WERI-Rb-1 (cell line): Measurements from ENCODE around the gene U2AF2.

Source experiments
- DNase-seq: peaks from one replicate; pipeline ENCODE4 v3.0.0-alpha.2; 2020
- H3K27ac ChIP-seq: fragments of 250-450 bp; sonication (Bioruptor Pico); 2 replicates; pipeline ENCODE4 v1.5.1; 2020; ENCODE audit warnings: mild to moderate bottlenecking, moderate library complexity
- H3K27me3 ChIP-seq: fragments of 250-450 bp; sonication (Bioruptor Pico); 2 replicates; pipeline ENCODE4 v1.5.1; 2021; ENCODE audit warnings: mild to moderate bottlenecking, low read depth, moderate library complexity; ENCODE audit not compliant: insufficient read depth, severe bottlenecking
- H3K36me3 ChIP-seq: fragments of 250-450 bp; sonication (Bioruptor Pico); 2 replicates; pipeline ENCODE4 v1.5.1; 2020; ENCODE audit warnings: mild to moderate bottlenecking, moderate library complexity
- H3K4me3 ChIP-seq: 2 replicates; pipeline ENCODE4 v1.5.1; 2011; ENCODE audit warnings: low read depth, mild to moderate bottlenecking, control low read depth, low read length
- H3K9me3 ChIP-seq: fragments of 250-450 bp; sonication (Bioruptor Pico); 2 replicates; pipeline ENCODE4 v1.5.1; 2021; ENCODE audit warnings: mild to moderate bottlenecking, moderate library complexity; ENCODE audit not compliant: severe bottlenecking
- TF ChIP-seq, protein P1 (sequence below): IDR thresholded peaks from 2 replicates; pipeline ENCODE4 v1.5.1; 2011; ENCODE audit warnings: low read depth, mild to moderate bottlenecking, control low read depth, inconsistent platforms, low read length

Gene U2AF2

DNA sequence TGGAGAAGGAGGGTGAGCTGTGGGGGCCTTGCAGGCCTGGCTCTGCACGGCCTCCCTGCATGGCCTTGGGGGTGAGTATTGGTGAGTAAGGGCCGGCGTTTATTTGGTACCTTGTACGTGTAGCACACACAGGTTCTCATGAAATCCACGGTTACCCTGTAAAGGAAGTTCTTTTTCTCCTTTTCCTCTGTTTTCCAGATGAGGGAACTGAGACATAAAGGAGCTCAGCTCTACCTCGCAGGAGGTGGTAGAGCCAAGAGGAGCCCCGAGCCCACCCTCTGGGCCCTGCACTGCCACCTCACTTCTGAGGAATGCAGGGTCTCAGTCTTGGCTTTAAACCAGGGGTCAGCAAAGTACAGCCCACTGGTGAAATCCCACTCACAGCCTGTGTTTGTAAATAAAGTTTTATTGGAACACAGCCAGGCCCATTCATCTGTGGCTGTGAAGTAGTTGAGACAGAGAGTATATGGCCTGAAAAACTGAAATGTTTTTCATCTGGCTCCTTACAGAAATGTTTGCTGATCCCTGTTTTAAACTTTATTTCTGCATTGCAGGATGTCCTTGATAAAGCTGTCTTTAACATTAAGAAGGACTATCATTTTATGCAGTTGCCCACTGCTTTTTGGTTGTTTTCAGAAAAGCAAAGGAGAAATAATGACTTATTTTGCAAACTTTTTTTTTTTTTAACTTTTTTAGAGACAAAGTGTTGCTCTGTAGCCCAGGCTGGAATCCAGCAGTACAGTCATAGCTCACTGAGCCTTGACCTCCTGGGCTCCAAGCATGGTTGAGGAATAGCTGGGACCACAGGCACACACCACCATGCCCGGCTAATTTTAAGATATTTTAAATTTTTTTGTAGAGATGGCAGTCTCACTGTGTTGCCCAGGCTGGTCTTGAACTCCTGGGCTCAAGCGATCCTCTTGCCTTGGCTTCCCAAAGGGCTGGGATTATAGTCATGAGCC is 26.6 kb downstream of the U2AF2 start:
- Histone ChIP-seq H3K27ac (no peak overlapping the region), H3K9me3 (no peaks in the 10 kb centered on the region), H3K36me3 (peaks cover 90% of the 10 kb centered on the region), H3K4me3 (no peak overlapping the region), H3K27me3 (no peaks in the 10 kb centered on the region)
- no peak for DNase-seq
- TF ChIP-seq, protein P1, sequence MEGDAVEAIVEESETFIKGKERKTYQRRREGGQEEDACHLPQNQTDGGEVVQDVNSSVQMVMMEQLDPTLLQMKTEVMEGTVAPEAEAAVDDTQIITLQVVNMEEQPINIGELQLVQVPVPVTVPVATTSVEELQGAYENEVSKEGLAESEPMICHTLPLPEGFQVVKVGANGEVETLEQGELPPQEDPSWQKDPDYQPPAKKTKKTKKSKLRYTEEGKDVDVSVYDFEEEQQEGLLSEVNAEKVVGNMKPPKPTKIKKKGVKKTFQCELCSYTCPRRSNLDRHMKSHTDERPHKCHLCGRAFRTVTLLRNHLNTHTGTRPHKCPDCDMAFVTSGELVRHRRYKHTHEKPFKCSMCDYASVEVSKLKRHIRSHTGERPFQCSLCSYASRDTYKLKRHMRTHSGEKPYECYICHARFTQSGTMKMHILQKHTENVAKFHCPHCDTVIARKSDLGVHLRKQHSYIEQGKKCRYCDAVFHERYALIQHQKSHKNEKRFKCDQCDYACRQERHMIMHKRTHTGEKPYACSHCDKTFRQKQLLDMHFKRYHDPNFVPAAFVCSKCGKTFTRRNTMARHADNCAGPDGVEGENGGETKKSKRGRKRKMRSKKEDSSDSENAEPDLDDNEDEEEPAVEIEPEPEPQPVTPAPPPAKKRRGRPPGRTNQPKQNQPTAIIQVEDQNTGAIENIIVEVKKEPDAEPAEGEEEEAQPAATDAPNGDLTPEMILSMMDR: no peak

DNA sequence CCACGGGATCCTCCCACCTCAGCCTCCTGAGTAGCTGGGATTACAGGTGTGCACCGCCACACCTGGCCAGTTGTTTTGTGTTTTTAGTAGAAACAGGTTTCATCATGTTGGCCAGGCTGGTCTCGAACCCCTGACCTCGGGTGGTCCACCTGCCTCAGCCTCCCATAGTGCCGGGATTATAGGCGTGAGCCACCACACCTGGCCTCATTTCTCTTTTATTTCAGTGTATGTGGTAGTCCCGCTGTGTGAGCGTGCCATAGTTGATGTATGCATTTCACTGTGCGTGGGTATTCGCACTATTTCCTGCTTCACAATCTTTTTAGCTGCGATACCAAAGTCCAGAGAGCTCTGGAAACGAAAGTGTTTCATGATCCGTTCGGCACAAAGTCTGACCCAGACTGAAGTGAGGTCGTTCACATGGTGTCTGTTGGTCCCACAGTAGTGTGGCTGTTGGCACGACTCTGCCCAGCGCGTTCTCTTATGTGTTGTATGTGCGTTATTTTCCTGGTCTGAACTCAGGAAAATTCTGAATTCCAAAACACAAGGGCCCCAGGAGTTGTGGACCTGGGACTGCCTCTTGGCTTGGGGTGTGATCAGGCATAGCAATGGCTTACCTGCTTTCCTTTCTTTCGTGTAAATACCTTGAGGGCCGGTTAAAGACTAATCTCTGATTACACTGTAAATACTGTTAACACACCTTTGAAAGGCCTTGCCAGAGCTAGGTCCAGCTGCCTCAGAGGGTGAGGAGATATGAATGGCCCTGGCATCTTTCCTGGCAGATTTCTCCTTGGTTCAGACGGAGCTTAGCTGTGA is 28.8 kb downstream of the U2AF2 start:
- H3K36me3 ChIP-seq: peaks cover 75% of the 10 kb centered on the region
- TF ChIP-seq, protein P1: no peak
- H3K4me3 ChIP-seq: no peak overlapping the region
- H3K9me3 ChIP-seq: no peaks in the 10 kb centered on the region
- H3K27me3 ChIP-seq: no peaks in the 10 kb centered on the region
- no peak for DNase-seq
- no peak overlapping the region for H3K27ac ChIP-seq

DNA sequence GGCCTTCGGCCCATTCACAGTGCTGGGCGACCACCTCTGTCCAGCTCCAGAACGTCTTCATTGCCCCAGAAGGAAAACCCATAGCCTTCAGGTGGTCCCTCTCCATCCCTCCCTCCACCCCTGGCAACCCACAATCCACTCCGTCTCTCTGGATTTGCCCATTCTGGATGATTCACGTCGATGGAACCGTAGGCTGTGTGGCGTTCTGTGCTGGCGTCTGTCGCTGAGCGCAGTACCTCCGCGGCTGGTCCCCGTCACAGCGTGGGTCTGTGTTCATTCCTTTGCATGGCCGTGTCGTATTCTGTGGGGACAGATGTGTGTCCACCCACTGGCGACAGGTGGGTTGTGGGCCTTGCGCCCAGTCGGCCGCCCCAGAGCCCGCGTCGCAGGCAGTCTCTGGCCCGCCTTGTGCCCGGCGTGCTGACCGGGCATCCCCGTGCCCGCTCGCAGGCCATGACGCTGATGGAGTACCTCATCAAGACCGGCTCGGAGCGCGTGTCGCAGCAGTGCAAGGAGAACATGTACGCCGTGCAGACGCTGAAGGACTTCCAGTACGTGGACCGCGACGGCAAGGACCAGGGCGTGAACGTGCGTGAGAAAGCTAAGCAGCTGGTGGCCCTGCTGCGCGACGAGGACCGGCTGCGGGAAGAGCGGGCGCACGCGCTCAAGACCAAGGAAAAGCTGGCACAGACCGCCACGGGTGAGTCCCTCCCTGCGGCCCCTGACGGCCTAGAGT is 30.3 kb downstream of the U2AF2 start:
- Histone ChIP-seq H3K27me3 (no peaks in the 10 kb centered on the region), H3K27ac (no peak overlapping the region), H3K36me3 (peaks cover 74% of the 10 kb centered on the region), H3K9me3 (no peaks in the 10 kb centered on the region), H3K4me3 (no peak overlapping the region)
- DNase-seq: no peak
- TF ChIP-seq, protein P1: no peak

DNA sequence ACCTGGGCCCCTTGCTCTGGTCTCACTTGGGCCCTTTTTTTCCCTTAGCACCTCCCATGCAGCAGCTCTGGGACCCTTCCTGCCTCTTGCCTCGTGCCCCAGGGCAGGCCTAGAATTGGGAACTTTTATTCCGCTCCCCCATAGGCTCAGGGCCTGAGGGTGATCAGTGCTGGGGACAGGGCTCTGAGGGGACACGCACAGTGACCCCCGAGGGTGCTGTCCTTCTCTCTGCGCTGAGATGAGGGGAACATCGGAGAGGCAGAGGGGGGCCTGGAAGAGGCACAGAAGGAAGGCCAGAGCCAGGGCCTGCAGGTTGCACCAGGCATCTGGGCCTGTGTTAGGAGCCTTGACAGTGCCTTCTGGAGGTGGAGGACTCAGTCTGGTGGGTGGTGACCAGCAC is 30.9 kb downstream of the U2AF2 start:
- TF ChIP-seq, protein P1: no peak
- Histone ChIP-seq H3K36me3 (peaks cover 72% of the 10 kb centered on the region), H3K27ac (no peak overlapping the region), H3K4me3 (no peak overlapping the region), H3K9me3 (no peaks in the 10 kb centered on the region), H3K27me3 (no peaks in the 10 kb centered on the region)
- no peak for DNase-seq

DNA sequence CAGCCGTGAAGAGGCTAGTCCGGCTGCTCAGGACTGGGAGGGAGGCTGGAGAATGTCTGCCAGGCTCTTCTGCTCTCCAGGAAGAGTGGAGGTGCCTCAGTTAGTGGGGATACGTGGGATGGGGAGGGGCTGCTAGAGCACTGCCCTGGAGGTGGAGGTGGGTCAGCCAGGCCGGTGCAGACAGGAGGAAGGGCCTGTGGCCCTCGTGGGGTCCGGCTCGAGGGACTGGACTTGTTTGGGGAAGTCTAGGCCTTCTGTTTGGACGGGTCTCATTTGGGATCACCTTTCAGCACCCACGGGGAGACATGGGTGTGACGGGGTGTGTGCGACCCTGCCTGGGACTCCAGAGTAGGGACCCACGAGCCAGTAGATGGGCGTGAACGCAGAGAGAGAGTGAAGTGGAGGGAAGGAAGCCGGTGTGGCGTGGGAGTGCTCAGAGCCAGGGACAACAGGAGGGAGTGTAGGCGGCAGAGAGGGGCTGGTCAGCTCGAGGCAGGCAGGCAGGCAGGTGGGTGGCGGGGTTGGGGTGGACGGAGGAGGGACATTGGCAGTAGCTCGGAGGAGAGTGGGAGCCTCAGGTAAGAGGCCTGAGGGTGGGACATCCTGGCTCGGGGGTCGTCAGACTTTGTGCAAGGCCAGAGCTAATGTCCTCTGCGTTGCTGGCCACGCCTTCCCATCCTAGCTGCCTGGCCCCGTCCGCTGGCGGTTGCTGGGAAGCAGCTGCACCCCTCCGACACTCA is 31.6 kb downstream of the U2AF2 start:
- Histone ChIP-seq H3K9me3 (no peaks in the 10 kb centered on the region), H3K36me3 (peaks cover 65% of the 10 kb centered on the region)
- TF ChIP-seq, protein P1: no peak

More for the DNA sequence above, 31.6 kb downstream of the U2AF2 start:
- DNase-seq: no peak
- no peak overlapping the region for H3K4me3 ChIP-seq
- no peaks in the 10 kb centered on the region for H3K27me3 ChIP-seq
- H3K27ac ChIP-seq: no peak overlapping the region
